ENCODE results near the gene SLC66A2. TPM values are rescaled to one million over a fixed set of nuclear protein-coding genes. Genes with fewer than 3 reads are reported as not detected.

The SLC66A2 gene
- total RNA-seq, result 42.0 and 45.9 TPM in 2 replicates

DNA sequence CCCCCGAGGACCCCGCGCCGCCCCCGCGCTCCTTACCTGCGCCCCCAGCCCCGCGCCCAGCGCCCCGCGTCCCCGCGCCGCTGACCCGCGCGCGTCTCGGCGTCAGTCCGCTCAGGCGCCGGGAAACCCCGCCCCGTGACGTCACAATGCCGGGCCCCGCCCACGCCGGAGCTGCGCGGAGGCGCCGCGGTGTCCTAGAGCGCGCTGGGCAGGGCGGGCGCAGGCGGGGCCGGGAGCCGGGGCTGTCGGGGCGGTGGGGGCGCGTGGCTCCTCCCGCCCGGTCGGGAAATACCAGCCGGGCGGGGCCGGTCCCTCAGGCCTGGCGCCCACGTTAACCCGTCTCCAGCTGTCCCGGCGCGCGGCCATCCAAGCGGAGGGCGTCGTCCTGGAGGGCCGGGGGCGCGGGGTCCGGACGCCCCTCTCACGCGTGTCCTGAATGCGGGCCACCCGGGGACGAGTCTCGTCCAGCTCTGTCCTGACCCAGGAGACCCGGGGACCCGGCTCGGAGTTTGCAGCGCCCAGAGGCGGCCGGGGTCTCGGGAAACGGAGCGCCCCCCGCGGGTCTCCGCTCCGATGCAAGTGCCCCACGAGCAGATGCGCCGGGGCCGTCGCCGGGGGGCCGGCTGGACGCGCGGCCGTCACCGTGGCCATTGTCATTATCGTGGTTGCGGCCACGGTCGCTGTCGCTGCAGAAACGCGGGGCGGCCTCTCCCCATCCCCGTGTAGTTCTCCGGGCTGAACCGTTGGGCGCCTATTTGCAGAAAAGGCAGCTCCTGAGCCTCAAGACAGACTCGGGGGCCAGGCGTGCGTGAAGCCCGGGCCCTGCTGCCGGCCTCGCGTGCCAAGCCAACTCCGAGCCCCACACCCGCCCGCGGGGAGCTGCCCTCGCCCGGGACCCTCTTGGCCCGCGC, at the start of gene SLC66A2:
Gene SLC66A2 (minus strand): TSS at position 109 of the 911 bp plus-strand sequence. CDS start 727 bp downstream, outside the sequence.

DNA sequence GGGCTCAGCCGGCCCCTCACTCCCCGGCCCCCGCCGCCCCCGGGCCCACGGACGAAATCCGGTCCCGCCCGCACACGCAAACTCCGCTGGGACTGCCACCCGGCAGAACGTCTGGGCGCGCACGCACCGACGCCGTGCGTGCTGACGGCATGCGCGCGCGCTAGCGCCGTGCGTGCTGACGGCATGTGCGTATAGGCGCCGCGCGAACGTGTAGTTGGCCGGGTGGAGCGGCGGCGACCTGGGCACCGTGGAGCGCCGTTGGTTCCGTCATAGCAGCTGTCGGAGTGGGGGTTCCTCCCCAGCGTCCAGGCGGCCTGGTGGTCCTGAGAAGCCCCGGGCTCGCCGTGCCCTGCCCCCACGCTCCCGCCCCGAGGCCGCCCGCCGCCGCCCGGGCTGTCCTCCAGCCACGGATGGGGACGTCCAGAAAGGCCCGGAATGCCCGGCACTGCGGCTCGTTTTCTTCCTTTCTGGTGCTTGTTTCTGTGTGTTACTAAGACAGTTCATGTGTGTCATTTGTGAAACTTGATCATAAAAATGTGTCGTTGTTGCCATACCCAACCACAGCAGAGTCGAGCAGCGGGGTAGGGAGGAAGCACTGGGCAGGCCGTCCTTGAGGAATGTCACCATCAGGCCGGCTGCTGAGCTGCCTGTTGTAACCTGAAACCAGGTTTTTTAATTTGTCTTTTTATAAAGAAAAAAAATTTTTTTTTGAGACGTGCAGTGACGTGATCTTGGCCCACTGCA, 37.2 kb upstream of the SLC66A2 start, which contains the start of gene TXNL4A:
Gene TXNL4A (minus strand): TSS at position 113 of the 744 bp plus-strand sequence. CDS start 171 bp downstream, outside the sequence.

DNA sequence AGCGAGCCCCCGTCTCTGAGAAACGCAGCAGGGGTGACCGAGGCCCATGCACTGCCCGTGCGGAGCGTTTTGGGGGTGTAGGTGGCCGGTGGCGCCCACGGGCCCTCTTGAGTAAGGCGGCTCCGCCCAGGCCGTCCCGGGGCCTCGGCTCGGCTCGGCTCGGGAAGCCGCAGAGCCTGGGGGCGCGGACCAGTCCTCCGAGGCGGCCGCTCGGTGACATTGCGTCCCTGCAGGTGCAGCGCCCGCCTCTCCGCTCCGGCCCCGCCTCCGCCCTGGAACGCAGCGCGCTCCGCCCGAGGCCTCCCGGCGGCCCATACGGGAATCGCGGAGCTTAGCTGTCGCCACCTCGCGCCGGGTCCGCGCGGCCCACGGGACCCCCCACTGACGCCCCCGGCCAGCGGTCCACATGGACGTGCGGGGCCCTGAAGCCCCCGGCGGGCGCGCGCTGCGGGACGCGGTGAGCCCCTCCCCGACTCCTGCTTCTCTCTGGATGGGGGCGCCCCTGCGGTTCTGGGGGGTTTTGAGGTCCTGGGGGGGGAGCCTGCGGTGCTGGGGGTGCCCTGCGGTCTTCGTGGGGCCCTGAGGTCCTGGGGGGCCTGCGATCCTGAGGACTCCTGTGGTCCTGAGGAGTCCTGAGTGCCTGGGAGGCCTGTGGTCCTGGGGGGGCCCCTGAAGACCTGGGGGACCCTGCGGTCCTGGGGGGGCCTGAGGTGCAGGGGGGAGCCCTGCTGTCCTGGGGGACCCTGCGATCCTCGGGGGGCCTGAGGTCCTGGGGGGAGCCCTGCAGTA, 13.1 kb upstream of the SLC66A2 start, which contains the start of gene HSBP1L1:
Gene HSBP1L1 (plus strand): TSS at position 314 of the 789 bp plus-strand sequence. CDS start 93 bp downstream, at position 407.

Other genes with a start within 250 kb of the SLC66A2 start
- not detected in 2 replicates for gene KCNG2, start 153.7 kb downstream of the SLC66A2 start, total RNA-seq
- 19.7 and 24.9 TPM in 2 replicates for gene HSBP1L1, start 13.0 kb upstream of the SLC66A2 start, total RNA-seq
- gene TXNL4A, start 36.9 kb upstream of the SLC66A2 start, total RNA-seq, result 34.9 and 39.7 TPM in 2 replicates
- gene RBFA, start 82.8 kb upstream of the SLC66A2 start, total RNA-seq, result 23.3 and 40.3 TPM in 2 replicates
- 27.3 and 30.1 TPM in 2 replicates for gene ADNP2, start 157.6 kb upstream of the SLC66A2 start, total RNA-seq